Caco-2 (cell line): ENCODE data around the gene SREBF1. TPM values are rescaled to one million over a fixed set of nuclear protein-coding genes. Genes with fewer than 3 reads are reported as not detected.
A peak's percentile ranks its signal among the peaks of the same experiment; 100 is the strongest.

Experiments used
- BruUV-seq: library from RNA; stranded (reverse); fragments of 400-500 nt; replicated peaks from 2 replicates; lab custom pipeline; 2021; lab: Mats Ljungman, UMichigan
- CTCF ChIA-PET: fragments of 300-600 bp; sonication (Branson Sonifier 250); formaldehyde crosslinking; loops from one replicate; lab custom pipeline; 2022; ENCODE audit warnings: antibody characterized with exemption; lab: Charles Lee
- POLR2A ChIA-PET: fragments of 300-600 bp; sonication (Branson Sonifier 250); formaldehyde crosslinking; loops from one replicate; lab custom pipeline; 2022; ENCODE audit warnings: antibody characterized with exemption; lab: Charles Lee
- DNase-seq, 2 experiments: peaks; one replicate each; pipeline versions ENCODE4 v3.0.0 to v3.0.0-alpha.2; 2020 to 2022
- H3K27me3 ChIP-seq: replicated peaks from 2 replicates; pipeline ENCODE4 v1.6.0; 2011; ENCODE audit warnings: low read length; ENCODE audit not compliant: control insufficient read depth, insufficient read depth
- H3K36me3 ChIP-seq: 2 replicates; pipeline ENCODE4 v1.5.1; 2011; ENCODE audit warnings: low read length; ENCODE audit not compliant: control insufficient read depth, insufficient read depth
- H3K4me1 ChIP-seq: fragments of 250-450 bp; sonication (Bioruptor Pico); 2 replicates; pipeline ENCODE4 v1.5.1; 2020; ENCODE audit warnings: mild to moderate bottlenecking
- H3K4me3 ChIP-seq: 2 replicates; pipeline ENCODE4 v1.5.1; 2011; ENCODE audit warnings: low read depth, mild to moderate bottlenecking, control low read depth, low read length
- H3K9me3 ChIP-seq: fragments of 250-450 bp; sonication (Bioruptor Pico); 2 replicates; pipeline ENCODE4 v1.5.1; 2020; ENCODE audit warnings: mild to moderate bottlenecking, moderate library complexity
- H3K27ac Mint-ChIP-seq: one replicate; pipeline ENCODE4 v1.8.0; 2022; ENCODE audit warnings: mixed read lengths; ENCODE audit not compliant: unreplicated experiment
- H3K27me3 Mint-ChIP-seq: one replicate; pipeline ENCODE4 v1.8.0; 2022; ENCODE audit warnings: mixed read lengths; ENCODE audit not compliant: insufficient read depth, unreplicated experiment
- H3K36me3 Mint-ChIP-seq: one replicate; pipeline ENCODE4 v1.8.0; 2022; ENCODE audit warnings: mild to moderate bottlenecking, mixed read lengths; ENCODE audit not compliant: insufficient read depth, unreplicated experiment
- H3K4me1 Mint-ChIP-seq: one replicate; pipeline ENCODE4 v1.8.0; 2022; ENCODE audit warnings: low read depth, mixed read lengths; ENCODE audit not compliant: unreplicated experiment
- H3K4me3 Mint-ChIP-seq: one replicate; pipeline ENCODE4 v1.8.0; 2022; ENCODE audit warnings: mild to moderate bottlenecking, moderate library complexity, mixed read lengths; ENCODE audit not compliant: unreplicated experiment
- H3K9me3 Mint-ChIP-seq: one replicate; pipeline ENCODE4 v1.8.0; 2022; ENCODE audit warnings: mixed read lengths; ENCODE audit not compliant: unreplicated experiment
- CTCF ChIP-seq, 2 experiments: fragments of 200-600 bp in 1 of 2; IDR thresholded peaks; 1 replicate in 1 of 2; 2 replicates in 1 of 2; pipeline versions ENCODE4 v1.5.1 to v1.8.0; 2011 to 2022; ENCODE audit warnings: antibody characterized with exemption in 1 of 2, control low read depth in 1 of 2, inconsistent platforms in 1 of 2, low read depth in 1 of 2, low read length in 1 of 2, mild to moderate bottlenecking in 1 of 2, moderate library complexity in 1 of 2; ENCODE audit not compliant: insufficient read depth in 1 of 2, severe bottlenecking in 1 of 2, unreplicated experiment in 1 of 2
- intact Hi-C: fragments of 100-400 bp; cut with micrococcal nuclease; formaldehyde crosslinking; loops from one replicate; pipeline ENCODE4 v1.10.0; 2022; ENCODE audit not compliant: unreplicated experiment
- total RNA-seq: library from RNA; stranded (reverse); gene quantifications from 2 replicates; pipeline ENCODE4 v1.2.3, GENCODE V29; 2022

The SREBF1 gene
- total RNA-seq, 1 experiment from 2014 or later: 118 TPM

DNA sequence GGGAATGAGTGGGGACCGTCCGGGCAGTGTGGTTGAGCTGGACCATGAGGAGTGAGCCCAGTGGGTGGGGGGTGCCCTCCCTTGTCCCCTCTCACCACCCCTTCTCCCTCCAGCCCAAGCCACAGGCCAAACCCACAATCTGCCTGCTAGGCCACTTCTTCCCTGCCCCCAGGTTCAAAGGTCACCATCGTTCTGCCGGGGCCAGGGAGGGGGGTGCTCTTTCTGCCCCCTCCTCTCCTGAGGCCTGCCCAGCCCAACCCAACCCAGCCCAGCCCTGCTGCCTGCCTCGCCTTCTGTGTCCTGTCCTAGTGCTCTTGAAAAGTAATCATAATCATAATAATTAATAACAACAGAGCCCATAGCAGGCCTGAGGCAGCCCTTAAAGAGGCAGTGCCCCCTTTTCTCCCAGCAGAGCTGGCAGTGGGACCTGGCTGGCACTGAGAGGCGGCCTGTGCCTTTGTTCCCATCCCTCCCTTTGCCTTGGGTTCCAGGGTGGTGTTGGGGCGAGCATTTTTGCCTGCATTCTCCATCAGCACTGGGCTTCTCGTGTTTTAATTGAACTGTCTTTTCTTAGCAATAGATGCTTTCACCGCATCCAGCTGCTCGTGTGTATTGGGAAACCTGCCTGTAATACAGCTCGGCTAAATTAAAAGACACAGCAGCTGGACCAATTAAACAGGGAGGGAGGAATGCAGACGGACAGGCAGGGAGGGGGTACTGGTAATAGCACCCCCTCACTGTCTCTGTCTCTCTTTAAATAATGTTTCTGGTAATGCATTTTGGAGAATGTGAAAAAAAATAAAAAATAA, 46.8 kb downstream of the SREBF1 start:
- ChIA-PET POLR2A (no interaction called here), CTCF (no interaction called here)
- Mint-ChIP-seq H3K9me3 (no peaks in the 10 kb centered on the region), H3K4me1 (peaks cover 36% of the 10 kb centered on the region), H3K4me3 (no peak overlapping the region), H3K36me3 (peaks cover 23% of the 10 kb centered on the region), H3K27ac (peak overlapping the region; percentile 49), H3K27me3 (no peaks in the 10 kb centered on the region)
- Histone ChIP-seq H3K27me3 (no peaks in the 10 kb centered on the region), H3K9me3 (no peaks in the 10 kb centered on the region), H3K36me3 (peaks cover 2% of the 10 kb centered on the region; the same call in 1 of the 2 replicates), H3K4me1 (peaks cover 17% of the 10 kb centered on the region), H3K4me3 (no peak overlapping the region)
- TF ChIP-seq CTCF (IDR thresholded peaks at IDR 0.05; ENCODE audit: insufficient read depth in 1 of 2, low read depth in 1 of 2, low read length in 1 of 2, severe bottlenecking in 1 of 2, unreplicated experiment in 1 of 2): no peak
- intact Hi-C loops: no loop called here
- BruUV-seq: no TSS peak
- DNase-seq: peak in 1 of 2 experiments; percentile 28

DNA sequence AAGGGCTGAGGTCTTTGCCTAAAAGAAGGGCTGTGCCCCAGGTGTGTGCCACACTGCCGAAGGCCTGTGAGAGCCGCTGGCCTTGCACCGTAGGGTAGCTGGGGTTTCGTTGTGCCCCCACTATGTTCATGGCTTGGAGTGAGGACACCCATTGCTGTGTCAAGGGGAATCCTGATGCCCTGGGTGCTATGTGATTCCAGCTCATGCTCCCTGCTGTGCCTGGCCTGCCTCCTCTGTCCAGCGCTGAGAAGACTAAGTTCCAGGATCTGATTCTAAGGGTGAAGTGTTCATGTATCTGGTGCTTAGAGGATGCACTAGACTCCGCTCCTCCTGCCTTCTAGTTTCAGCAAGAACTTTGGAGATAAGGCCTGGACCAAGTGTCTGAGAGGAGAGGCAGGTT, 47.4 kb downstream of the SREBF1 start:
- no TSS peak for BruUV-seq
- Mint-ChIP-seq H3K27ac (peak overlapping the region; percentile 49), H3K4me1 (peaks cover 36% of the 10 kb centered on the region), H3K36me3 (peaks cover 23% of the 10 kb centered on the region), H3K27me3 (no peaks in the 10 kb centered on the region), H3K9me3 (no peaks in the 10 kb centered on the region), H3K4me3 (no peak overlapping the region)
- POLR2A ChIA-PET: no interaction called here
- Histone ChIP-seq H3K27me3 (no peaks in the 10 kb centered on the region), H3K9me3 (no peaks in the 10 kb centered on the region), H3K36me3 (0 out of 2 replicates have a peak, but pooled peaks cover 1% of the 10 kb centered on the region), H3K4me3 (no peak overlapping the region), H3K4me1 (peaks cover 17% of the 10 kb centered on the region)
- no peak for TF ChIP-seq CTCF (IDR thresholded peaks at IDR 0.05; ENCODE audit: insufficient read depth in 1 of 2, low read depth in 1 of 2, low read length in 1 of 2, severe bottlenecking in 1 of 2, unreplicated experiment in 1 of 2)
- CTCF ChIA-PET: no interaction called here
- DNase-seq: no peak
- intact Hi-C loops: no loop called here

GRCh38 chr17:17788967-17789366, 47.8 kb downstream of the SREBF1 start:
- peak overlapping the region; percentile 49 for H3K27ac Mint-ChIP-seq
- no peak for DNase-seq
- intact Hi-C loops: no loop called here
- H3K36me3 Mint-ChIP-seq: peaks cover 22% of the 10 kb centered on the region
- no peak overlapping the region for H3K4me3 Mint-ChIP-seq
- Histone ChIP-seq H3K4me3 (no peak overlapping the region), H3K9me3 (no peaks in the 10 kb centered on the region), H3K4me1 (peaks cover 20% of the 10 kb centered on the region), H3K36me3 (0 out of 2 replicates have a peak, but pooled peaks cover 1% of the 10 kb centered on the region), H3K27me3 (no peaks in the 10 kb centered on the region)
- peaks cover 36% of the 10 kb centered on the region for H3K4me1 Mint-ChIP-seq
- H3K9me3 Mint-ChIP-seq: no peaks in the 10 kb centered on the region
- BruUV-seq: no TSS peak
- ChIA-PET CTCF (interaction anchor here (0.6 kb wide), 1 partner anchor 322 kb away, joined by 3 read pairs; no protein-coding TSS in a partner anchor), POLR2A (no interaction called here)
- H3K27me3 Mint-ChIP-seq: no peaks in the 10 kb centered on the region
- no peak for TF ChIP-seq CTCF (IDR thresholded peaks at IDR 0.05; ENCODE audit: insufficient read depth in 1 of 2, low read depth in 1 of 2, low read length in 1 of 2, severe bottlenecking in 1 of 2, unreplicated experiment in 1 of 2)
